Upper lobe of left lung (tissue), 4 donors: Measurements from ENCODE around the gene SUGP1.

Experiments used
- CTCF ChIP-seq, 6 experiments: fragments of 450-650 bp in 4 of 6; fragments of 200-600 bp in 2 of 6; sonication (generic) in 2 of 6; IDR thresholded peaks; one replicate each; pipeline ENCODE4 v1.5.1; 2016 to 2019; ENCODE audit warnings: antibody characterized with exemption in 6 of 6
- POLR2A ChIP-seq, 4 donors: fragments of 450-650 bp; IDR thresholded peaks; one replicate each; pipeline ENCODE4 v1.5.1; 2016 to 2017; ENCODE audit warnings: antibody characterized with exemption in 4 of 4, mild to moderate bottlenecking in 2 of 4

GRCh38 chr19:19366434-19367396 lies 46.4 kb upstream of the SUGP1 start:
- TF ChIP-seq CTCF (IDR thresholded peaks at IDR 0.05) (peak; percentile 95 to 98 (median 97)), POLR2A (IDR thresholded peaks at IDR 0.05) (no peak)
